HepG2 (cell line): ENCODE results near the gene SGF29. TPM values are rescaled to one million over a fixed set of nuclear protein-coding genes. Genes with fewer than 3 reads are reported as not detected.
A peak's percentile ranks its signal among the peaks of the same experiment; 100 is the strongest.

ENCODE experiments used
- ARNT2 ChIP-seq: sonication (generic); formaldehyde crosslinking; IDR thresholded peaks from 2 replicates; pipeline ENCODE4 v1.8.0; 2022; ENCODE audit warnings: mild to moderate bottlenecking, low read depth, missing genetic modification reagents, moderate library complexity
- FIP1L1 ChIP-seq: fragments of 200-400 bp; formaldehyde crosslinking; IDR thresholded peaks from 2 replicates; pipeline ENCODE4 v1.6.1; 2018; ENCODE audit warnings: low read depth, mild to moderate bottlenecking, low read length, moderate library complexity, borderline replicate concordance; ENCODE audit not compliant: insufficient read depth
- NPAS2 ChIP-seq: sonication (generic); formaldehyde crosslinking; IDR thresholded peaks from 2 replicates; pipeline ENCODE4 v1.8.0; 2022; ENCODE audit warnings: mild to moderate bottlenecking, missing genetic modification reagents, borderline replicate concordance
- NRL ChIP-seq: sonication (generic); formaldehyde crosslinking; IDR thresholded peaks from 2 replicates; pipeline ENCODE4 v1.5.0; 2020; ENCODE audit warnings: missing genetic modification reagents, mild to moderate bottlenecking, moderate library complexity, borderline replicate concordance
- polyA plus RNA-seq, 8 experiments: library from polyadenylated mRNA; depleted of rRNA in 3 of 8; stranded (reverse) in 7 of 8; unstranded in 1 of 8; fragments of >200 nt; fragmentation: Illumina TruSeq in 4 of 8; extraction: Trizol in 4 of 8; gene quantifications; 2 replicates each; pipeline versions ENCODE4 v1.2.1 to v1.2.3, GENCODE V29; 2011 to 2016; ENCODE audit warnings: low read depth in 4 of 8, missing spikeins in 1 of 8, mixed read lengths in 1 of 8; ENCODE audit not compliant: insufficient read depth in 1 of 8
- total RNA-seq, 5 experiments: library from RNA; depleted of rRNA; stranded (reverse); fragments of >200 nt; fragmentation: Illumina TruSeq; extraction: Trizol; gene quantifications; 2 replicates each; pipeline ENCODE4 v1.2.3, GENCODE V29; 2016; ENCODE audit warnings: low read depth in 1 of 5
- TF ChIP-seq, protein P1 (sequence below), 2 experiments: fragments of 450-650 bp in 1 of 2; sonication (generic) in 1 of 2; formaldehyde crosslinking in 1 of 2; IDR thresholded peaks; 2 replicates each; pipeline versions ENCODE4 v1.6.1 to v1.8.0; 2016 to 2022; ENCODE audit warnings: antibody characterized with exemption in 1 of 2, mild to moderate bottlenecking in 1 of 2, missing genetic modification reagents in 1 of 2
- TF ChIP-seq, protein P2 (sequence below), 2 experiments: sonication (generic) in 1 of 2; formaldehyde crosslinking in 1 of 2; IDR thresholded peaks; 2 replicates each; pipeline versions ENCODE4 v1.4.0 to v1.6.1; 2018 to 2020; ENCODE audit warnings: missing genetic modification reagents in 2 of 2, borderline replicate concordance in 1 of 2, low read depth in 1 of 2, mild to moderate bottlenecking in 1 of 2, missing biosample characterization in 1 of 2
- TF ChIP-seq, protein P3 (sequence below): sonication (generic); formaldehyde crosslinking; IDR thresholded peaks from 2 replicates; pipeline ENCODE4 v1.4.0; 2020; ENCODE audit warnings: missing genetic modification reagents
- TF ChIP-seq, protein P4 (sequence below): sonication (generic); formaldehyde crosslinking; IDR thresholded peaks from 2 replicates; pipeline ENCODE4 v1.8.1; 2023; ENCODE audit warnings: missing genetic modification reagents, mild to moderate bottlenecking, borderline replicate concordance

Gene SGF29
- total and polyA plus RNA-seq, 2 of the 13 experiments (the other 11 are each of a cell fraction or from before 2014, with no cell fraction given) = 5.0 to 29.4 TPM

DNA sequence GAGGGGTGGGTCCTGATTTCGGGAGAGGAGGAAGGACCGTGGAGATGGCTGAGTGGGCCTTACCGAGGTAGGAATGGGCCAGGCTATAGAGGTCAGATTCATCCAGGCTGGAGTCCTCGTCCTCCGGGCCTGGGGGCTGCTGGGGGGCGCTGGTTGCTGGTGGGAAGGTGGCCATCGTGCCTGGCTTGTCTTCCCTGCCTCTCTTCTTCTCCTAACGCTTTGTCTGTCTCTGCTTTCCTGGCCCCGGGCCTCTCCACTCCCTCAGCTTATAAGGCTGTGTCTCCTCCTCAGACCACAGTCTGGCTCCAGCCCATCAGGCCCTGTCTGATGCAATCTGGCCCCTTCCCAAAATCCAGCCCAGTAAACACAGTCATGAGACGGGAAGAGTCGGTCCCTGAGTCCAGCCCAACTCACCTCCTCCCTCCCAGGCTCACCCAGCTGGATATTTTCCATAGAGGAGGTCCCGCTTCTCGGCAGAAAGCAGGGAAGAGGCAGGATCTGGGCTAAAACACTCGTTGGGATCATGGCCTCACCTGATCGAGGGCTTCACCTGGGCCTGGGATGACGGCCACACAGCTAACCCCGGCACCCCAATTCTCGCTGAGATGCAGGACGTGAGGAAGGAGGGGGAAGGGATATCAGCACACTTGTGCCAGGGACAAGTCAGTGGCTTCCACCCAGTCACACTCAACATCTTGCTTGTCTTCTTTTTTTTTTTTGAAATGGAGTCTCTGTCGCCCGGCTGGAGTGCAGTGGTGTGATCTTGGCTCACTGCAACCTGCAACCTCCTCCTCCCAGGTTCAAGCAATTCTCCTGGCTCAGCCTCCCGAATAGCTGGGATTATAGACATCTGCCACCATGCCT lies 14.8 kb upstream of the SGF29 start, which contains the start of gene NUPR1 (continued):
- TF ChIP-seq, protein P1, sequence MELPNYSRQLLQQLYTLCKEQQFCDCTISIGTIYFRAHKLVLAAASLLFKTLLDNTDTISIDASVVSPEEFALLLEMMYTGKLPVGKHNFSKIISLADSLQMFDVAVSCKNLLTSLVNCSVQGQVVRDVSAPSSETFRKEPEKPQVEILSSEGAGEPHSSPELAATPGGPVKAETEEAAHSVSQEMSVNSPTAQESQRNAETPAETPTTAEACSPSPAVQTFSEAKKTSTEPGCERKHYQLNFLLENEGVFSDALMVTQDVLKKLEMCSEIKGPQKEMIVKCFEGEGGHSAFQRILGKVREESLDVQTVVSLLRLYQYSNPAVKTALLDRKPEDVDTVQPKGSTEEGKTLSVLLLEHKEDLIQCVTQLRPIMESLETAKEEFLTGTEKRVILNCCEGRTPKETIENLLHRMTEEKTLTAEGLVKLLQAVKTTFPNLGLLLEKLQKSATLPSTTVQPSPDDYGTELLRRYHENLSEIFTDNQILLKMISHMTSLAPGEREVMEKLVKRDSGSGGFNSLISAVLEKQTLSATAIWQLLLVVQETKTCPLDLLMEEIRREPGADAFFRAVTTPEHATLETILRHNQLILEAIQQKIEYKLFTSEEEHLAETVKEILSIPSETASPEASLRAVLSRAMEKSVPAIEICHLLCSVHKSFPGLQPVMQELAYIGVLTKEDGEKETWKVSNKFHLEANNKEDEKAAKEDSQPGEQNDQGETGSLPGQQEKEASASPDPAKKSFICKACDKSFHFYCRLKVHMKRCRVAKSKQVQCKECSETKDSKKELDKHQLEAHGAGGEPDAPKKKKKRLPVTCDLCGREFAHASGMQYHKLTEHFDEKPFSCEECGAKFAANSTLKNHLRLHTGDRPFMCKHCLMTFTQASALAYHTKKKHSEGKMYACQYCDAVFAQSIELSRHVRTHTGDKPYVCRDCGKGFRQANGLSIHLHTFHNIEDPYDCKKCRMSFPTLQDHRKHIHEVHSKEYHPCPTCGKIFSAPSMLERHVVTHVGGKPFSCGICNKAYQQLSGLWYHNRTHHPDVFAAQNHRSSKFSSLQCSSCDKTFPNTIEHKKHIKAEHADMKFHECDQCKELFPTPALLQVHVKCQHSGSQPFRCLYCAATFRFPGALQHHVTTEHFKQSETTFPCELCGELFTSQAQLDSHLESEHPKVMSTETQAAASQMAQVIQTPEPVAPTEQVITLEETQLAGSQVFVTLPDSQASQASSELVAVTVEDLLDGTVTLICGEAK (IDR thresholded peaks at IDR 0.05) = no peak
- TF ChIP-seq, protein P1 (CRISPR knock-in tag; IDR thresholded peaks at IDR 0.05) = 0 out of 2 replicates have a peak, but pooled peaks have one; percentile 42
- TF ChIP-seq, protein P2, sequence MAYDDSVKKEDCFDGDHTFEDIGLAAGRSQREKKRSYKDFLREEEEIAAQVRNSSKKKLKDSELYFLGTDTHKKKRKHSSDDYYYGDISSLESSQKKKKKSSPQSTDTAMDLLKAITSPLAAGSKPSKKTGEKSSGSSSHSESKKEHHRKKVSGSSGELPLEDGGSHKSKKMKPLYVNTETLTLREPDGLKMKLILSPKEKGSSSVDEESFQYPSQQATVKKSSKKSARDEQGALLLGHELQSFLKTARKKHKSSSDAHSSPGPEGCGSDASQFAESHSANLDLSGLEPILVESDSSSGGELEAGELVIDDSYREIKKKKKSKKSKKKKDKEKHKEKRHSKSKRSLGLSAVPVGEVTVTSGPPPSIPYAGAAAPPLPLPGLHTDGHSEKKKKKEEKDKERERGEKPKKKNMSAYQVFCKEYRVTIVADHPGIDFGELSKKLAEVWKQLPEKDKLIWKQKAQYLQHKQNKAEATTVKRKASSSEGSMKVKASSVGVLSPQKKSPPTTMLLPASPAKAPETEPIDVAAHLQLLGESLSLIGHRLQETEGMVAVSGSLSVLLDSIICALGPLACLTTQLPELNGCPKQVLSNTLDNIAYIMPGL (CRISPR knock-in tag; IDR thresholded peaks at IDR 0.05; ENCODE audit: borderline replicate concordance in 1 of 2, low read depth in 1 of 2) = peak in 1 of 2 experiments; percentile 22; a peak in 2 of 4 replicates
- TF ChIP-seq, protein P3, sequence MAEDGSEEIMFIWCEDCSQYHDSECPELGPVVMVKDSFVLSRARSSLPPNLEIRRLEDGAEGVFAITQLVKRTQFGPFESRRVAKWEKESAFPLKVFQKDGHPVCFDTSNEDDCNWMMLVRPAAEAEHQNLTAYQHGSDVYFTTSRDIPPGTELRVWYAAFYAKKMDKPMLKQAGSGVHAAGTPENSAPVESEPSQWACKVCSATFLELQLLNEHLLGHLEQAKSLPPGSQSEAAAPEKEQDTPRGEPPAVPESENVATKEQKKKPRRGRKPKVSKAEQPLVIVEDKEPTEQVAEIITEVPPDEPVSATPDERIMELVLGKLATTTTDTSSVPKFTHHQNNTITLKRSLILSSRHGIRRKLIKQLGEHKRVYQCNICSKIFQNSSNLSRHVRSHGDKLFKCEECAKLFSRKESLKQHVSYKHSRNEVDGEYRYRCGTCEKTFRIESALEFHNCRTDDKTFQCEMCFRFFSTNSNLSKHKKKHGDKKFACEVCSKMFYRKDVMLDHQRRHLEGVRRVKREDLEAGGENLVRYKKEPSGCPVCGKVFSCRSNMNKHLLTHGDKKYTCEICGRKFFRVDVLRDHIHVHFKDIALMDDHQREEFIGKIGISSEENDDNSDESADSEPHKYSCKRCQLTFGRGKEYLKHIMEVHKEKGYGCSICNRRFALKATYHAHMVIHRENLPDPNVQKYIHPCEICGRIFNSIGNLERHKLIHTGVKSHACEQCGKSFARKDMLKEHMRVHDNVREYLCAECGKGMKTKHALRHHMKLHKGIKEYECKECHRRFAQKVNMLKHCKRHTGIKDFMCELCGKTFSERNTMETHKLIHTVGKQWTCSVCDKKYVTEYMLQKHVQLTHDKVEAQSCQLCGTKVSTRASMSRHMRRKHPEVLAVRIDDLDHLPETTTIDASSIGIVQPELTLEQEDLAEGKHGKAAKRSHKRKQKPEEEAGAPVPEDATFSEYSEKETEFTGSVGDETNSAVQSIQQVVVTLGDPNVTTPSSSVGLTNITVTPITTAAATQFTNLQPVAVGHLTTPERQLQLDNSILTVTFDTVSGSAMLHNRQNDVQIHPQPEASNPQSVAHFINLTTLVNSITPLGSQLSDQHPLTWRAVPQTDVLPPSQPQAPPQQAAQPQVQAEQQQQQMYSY = no peak
- TF ChIP-seq FIP1L1 (no peak), ARNT2 (CRISPR knock-in tag) (no peak), NRL (CRISPR knock-in tag) (no peak), NPAS2 (no peak)
- TF ChIP-seq, protein P4, sequence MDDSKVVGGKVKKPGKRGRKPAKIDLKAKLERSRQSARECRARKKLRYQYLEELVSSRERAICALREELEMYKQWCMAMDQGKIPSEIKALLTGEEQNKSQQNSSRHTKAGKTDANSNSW (CRISPR knock-in tag) = no peak
